Measurements from ENCODE around the gene GDPD4. TPM values are rescaled to one million over a fixed set of nuclear protein-coding genes. Genes with fewer than 3 reads are reported as not detected.

Gene GDPD4
- polyA plus RNA-seq, 2 of the 4 experiments (the other 2 are of a cell fraction) = not detected

DNA sequence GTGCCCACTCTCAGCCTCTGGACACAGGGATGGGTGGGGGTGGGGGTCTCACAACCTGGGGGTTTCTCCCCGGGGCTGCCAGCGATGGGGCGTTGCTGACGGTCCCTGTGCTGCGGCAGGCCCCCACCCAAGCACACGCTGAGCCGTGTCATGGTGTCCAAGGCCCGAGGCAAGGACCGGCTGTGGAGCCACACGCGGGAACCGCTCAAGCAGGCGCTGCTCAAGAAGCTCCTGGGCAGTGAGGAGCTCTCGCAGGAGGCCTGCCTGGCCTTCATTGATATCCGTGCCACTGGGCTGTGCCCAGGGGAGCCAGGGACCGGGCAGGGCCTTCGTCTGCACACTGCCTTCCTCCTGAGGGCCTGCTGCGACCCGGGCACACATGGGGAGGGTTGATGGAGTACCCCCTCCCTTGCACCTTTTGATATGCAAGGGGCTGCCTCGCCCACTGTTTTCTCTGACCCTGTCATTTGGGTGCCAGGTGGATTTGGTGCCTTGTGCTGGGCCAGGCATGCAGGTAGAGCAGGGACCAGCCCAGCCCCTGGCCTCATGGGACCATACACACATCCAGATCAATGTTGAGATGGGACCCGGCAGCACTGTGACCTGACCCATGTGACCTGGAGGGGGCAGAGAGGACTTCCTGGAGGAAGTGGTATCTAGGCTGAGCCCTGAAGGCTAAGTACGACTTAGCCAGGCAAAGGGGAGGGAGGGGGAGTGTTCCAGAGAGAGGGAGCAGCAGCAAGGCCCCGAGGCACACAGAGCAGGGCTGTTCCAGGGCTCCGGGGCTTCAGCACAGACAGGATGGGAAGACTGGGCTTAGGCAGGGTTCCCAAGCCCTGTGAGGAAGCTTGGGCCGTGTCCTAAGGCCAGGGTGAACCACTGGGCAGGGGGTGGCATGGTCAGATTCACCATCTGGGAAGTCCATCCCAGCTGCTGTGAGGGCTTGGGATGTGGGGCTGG, 98.3 kb downstream of the GDPD4 start:
- POLR2A ChIA-PET = no interaction called here
- Histone ChIP-seq H3K4me1 (no peaks in the 10 kb centered on the region), H3K4me3 (no peak overlapping the region), H3K9me3 (no peaks in the 10 kb centered on the region), H3K4me2 (no peak overlapping the region), H3K27ac (no peak overlapping the region)
- no peak for TF ChIP-seq PHF8 (IDR thresholded peaks at IDR 0.05; ENCODE audit: borderline replicate concordance, low read depth)
- no peak for TF ChIP-seq CBX8 (IDR thresholded peaks at IDR 0.05)
- TF ChIP-seq, protein P1, sequence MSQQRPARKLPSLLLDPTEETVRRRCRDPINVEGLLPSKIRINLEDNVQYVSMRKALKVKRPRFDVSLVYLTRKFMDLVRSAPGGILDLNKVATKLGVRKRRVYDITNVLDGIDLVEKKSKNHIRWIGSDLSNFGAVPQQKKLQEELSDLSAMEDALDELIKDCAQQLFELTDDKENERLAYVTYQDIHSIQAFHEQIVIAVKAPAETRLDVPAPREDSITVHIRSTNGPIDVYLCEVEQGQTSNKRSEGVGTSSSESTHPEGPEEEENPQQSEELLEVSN (IDR thresholded peaks at IDR 0.05; ENCODE audit: borderline replicate concordance, low read depth) = no peak
- TF ChIP-seq, protein P2, sequence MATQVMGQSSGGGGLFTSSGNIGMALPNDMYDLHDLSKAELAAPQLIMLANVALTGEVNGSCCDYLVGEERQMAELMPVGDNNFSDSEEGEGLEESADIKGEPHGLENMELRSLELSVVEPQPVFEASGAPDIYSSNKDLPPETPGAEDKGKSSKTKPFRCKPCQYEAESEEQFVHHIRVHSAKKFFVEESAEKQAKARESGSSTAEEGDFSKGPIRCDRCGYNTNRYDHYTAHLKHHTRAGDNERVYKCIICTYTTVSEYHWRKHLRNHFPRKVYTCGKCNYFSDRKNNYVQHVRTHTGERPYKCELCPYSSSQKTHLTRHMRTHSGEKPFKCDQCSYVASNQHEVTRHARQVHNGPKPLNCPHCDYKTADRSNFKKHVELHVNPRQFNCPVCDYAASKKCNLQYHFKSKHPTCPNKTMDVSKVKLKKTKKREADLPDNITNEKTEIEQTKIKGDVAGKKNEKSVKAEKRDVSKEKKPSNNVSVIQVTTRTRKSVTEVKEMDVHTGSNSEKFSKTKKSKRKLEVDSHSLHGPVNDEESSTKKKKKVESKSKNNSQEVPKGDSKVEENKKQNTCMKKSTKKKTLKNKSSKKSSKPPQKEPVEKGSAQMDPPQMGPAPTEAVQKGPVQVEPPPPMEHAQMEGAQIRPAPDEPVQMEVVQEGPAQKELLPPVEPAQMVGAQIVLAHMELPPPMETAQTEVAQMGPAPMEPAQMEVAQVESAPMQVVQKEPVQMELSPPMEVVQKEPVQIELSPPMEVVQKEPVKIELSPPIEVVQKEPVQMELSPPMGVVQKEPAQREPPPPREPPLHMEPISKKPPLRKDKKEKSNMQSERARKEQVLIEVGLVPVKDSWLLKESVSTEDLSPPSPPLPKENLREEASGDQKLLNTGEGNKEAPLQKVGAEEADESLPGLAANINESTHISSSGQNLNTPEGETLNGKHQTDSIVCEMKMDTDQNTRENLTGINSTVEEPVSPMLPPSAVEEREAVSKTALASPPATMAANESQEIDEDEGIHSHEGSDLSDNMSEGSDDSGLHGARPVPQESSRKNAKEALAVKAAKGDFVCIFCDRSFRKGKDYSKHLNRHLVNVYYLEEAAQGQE (IDR thresholded peaks at IDR 0.05) = no peak
- no peak for TF ChIP-seq TP53 (CRISPR knock-in tag; IDR thresholded peaks at IDR 0.05)
- TF ChIP-seq ZNF302 (CRISPR knock-in tag; IDR thresholded peaks at IDR 0.05) = no peak
- no peak for TF ChIP-seq RARB (CRISPR knock-in tag; IDR thresholded peaks at IDR 0.05)
- TF ChIP-seq, protein P3, sequence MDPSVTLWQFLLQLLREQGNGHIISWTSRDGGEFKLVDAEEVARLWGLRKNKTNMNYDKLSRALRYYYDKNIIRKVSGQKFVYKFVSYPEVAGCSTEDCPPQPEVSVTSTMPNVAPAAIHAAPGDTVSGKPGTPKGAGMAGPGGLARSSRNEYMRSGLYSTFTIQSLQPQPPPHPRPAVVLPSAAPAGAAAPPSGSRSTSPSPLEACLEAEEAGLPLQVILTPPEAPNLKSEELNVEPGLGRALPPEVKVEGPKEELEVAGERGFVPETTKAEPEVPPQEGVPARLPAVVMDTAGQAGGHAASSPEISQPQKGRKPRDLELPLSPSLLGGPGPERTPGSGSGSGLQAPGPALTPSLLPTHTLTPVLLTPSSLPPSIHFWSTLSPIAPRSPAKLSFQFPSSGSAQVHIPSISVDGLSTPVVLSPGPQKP (IDR thresholded peaks at IDR 0.05; ENCODE audit: low read depth, low read length) = no peak
- no peak for TF ChIP-seq HOXB5 (CRISPR knock-in tag; IDR thresholded peaks at IDR 0.05)
- TF ChIP-seq RCOR1 (IDR thresholded peaks at IDR 0.05; ENCODE audit: low read depth, low read length) = no peak
- TF ChIP-seq BHLHE40 (IDR thresholded peaks at IDR 0.05; ENCODE audit: low read depth, low read length) = no peak
- TF ChIP-seq, protein P4, sequence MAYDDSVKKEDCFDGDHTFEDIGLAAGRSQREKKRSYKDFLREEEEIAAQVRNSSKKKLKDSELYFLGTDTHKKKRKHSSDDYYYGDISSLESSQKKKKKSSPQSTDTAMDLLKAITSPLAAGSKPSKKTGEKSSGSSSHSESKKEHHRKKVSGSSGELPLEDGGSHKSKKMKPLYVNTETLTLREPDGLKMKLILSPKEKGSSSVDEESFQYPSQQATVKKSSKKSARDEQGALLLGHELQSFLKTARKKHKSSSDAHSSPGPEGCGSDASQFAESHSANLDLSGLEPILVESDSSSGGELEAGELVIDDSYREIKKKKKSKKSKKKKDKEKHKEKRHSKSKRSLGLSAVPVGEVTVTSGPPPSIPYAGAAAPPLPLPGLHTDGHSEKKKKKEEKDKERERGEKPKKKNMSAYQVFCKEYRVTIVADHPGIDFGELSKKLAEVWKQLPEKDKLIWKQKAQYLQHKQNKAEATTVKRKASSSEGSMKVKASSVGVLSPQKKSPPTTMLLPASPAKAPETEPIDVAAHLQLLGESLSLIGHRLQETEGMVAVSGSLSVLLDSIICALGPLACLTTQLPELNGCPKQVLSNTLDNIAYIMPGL (CRISPR knock-in tag; IDR thresholded peaks at IDR 0.05; ENCODE audit: borderline replicate concordance) = no peak
- WGBS (ENCODE audit: missing lambda C conversion rate) = 78% methylated on average over 11 of the region's 25 CpGs
- DNase-seq (ENCODE audit: low read depth in 1 of 2, low spot score in 1 of 2) = no peak
- no peak for FAIRE-seq
- CTCF ChIA-PET = interaction anchor here (0.9 to 2.5 kb wide), 9 partner anchors 9 to 416 kb away, joined by 3 to 10 read pairs (median 6); partner anchors contain the start of gene MYO7A
- ATAC-seq = no peak

DNA sequence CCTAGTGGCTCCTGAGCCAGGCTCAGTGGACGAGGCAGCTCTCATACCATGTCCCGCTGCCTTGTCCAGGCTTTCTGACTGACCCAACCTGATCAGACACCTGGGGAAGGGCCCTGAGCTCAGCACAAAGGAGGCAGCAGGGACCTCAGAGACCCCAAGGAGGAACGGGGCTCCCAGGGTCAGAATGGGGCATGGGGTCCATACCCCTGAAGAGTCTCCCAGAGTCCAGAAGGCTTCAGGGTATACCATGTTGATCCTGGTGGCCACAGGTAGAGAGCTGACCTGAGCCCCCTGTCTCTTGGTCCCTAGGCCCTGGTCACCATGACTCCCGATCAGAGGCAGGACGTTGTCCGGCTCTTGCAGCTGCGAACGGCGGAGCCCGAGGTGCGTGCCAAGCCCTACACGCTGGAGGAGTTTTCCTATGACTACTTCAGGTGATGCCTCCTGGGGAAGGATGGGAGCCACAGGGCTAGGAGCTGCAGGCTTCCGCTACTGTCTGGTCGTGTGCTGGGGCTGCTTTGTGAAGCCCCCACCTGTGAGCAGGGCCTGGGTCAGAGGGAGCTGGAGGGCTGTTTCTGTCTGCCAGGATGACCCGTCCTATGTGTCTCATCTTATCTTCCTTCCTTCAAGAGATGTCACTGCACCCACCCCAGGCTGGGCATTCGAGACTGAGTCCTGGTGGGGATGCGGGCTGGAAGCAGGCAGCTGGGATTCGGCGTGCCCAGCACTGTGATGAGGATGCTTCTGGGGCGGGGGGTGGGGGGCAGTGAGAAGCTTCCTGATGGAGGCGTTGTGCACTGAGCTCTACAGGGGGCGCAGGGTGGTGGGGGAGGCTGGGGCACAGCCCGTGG, 99.3 kb downstream of the GDPD4 start:
- no peak for DNase-seq (ENCODE audit: low read depth in 1 of 2, low spot score in 1 of 2)
- ChIA-PET POLR2A (no interaction called here), CTCF (interaction anchor here (0.6 to 2.5 kb wide), 6 partner anchors 10 to 417 kb away, joined by 3 to 13 read pairs (median 9); no protein-coding TSS in a partner anchor)
- Histone ChIP-seq H3K9me3 (no peaks in the 10 kb centered on the region), H3K27ac (no peak overlapping the region), H3K4me3 (no peak overlapping the region), H3K4me1 (no peaks in the 10 kb centered on the region), H3K4me2 (no peak overlapping the region)
- 87% methylated on average over 16 of the region's 23 CpGs for WGBS (ENCODE audit: missing lambda C conversion rate)
- no peak for FAIRE-seq
- no peak for ATAC-seq
- no peak for TF ChIP-seq TFCP2L1 (CRISPR knock-in tag; IDR thresholded peaks at IDR 0.05)
- TF ChIP-seq, protein P2 (IDR thresholded peaks at IDR 0.05) = no peak
- no peak for TF ChIP-seq RFX5 (IDR thresholded peaks at IDR 0.05)
- TF ChIP-seq JUN (IDR thresholded peaks at IDR 0.05) = no peak
- no peak for TF ChIP-seq RNF2 (IDR thresholded peaks at IDR 0.05; ENCODE audit: borderline replicate concordance, low read depth)
- no peak for TF ChIP-seq CHD4 (IDR thresholded peaks at IDR 0.05; ENCODE audit: borderline replicate concordance)
- TF ChIP-seq MAFK (IDR thresholded peaks at IDR 0.05; ENCODE audit: partially characterized antibody) = no peak
- TF ChIP-seq, protein P1 (IDR thresholded peaks at IDR 0.05; ENCODE audit: borderline replicate concordance, low read depth) = no peak
- no peak for TF ChIP-seq NFE2L2 (conservative IDR thresholded peaks at IDR 0.05; ENCODE audit: low read length)
- no peak for TF ChIP-seq ZC3H11A (IDR thresholded peaks at IDR 0.05)
- no peak for TF ChIP-seq HOXA7 (CRISPR knock-in tag; IDR thresholded peaks at IDR 0.05)
